ENCODE results near the gene ZCCHC7. TPM values are rescaled to one million over a fixed set of nuclear protein-coding genes. Genes with fewer than 3 reads are reported as not detected.

The ZCCHC7 gene
- total RNA-seq, 1 experiment from 2014 or later: 27.9 TPM

GRCh38 chr9:37377688-37378612, 257.6 kb downstream of the ZCCHC7 start:
- Histone ChIP-seq H3K36me3 (ENCODE audit: insufficient read depth, low read length, poor library complexity, severe bottlenecking) (no peaks in the 10 kb centered on the region), H3K4me3 (ENCODE audit: low read depth, low read length, poor library complexity, severe bottlenecking) (no peak overlapping the region), H3K27me3 (replicated peaks; ENCODE audit: insufficient read depth, low read depth, low read length, poor library complexity) (no peaks in the 10 kb centered on the region), H3K9me3 (ENCODE audit: low read depth, low read length, poor library complexity, severe bottlenecking) (no peaks in the 10 kb centered on the region), H3K4me1 (ENCODE audit: insufficient read depth, low read length, poor library complexity, severe bottlenecking) (peaks cover 2% of the 10 kb centered on the region), H3K27ac (ENCODE audit: low read depth, low read length, poor library complexity, severe bottlenecking) (no peak overlapping the region)
- intact Hi-C loops (cut with micrococcal nuclease; ENCODE audit: unreplicated experiment): no loop called here
- POLR2A ChIA-PET (ENCODE audit: low non-redundant PET): interaction anchor here (0.6 kb wide), 1 partner anchor 48 kb away, joined by 3 read pairs; no protein-coding TSS in a partner anchor
- no TSS peak for BruUV-seq (replicated peaks)
- CTCF ChIA-PET: no interaction called here
- TF ChIP-seq EZH2 (IDR thresholded peaks at IDR 0.05; ENCODE audit: borderline replicate concordance, low read depth, low read length, poor library complexity, severe bottlenecking): no peak
- DNase-seq (ENCODE audit: low spot score): no peak

GRCh38 chr9:37378613-37379004, 258.2 kb downstream of the ZCCHC7 start:
- H3K4me3 ChIP-seq (ENCODE audit: low read depth, low read length, poor library complexity, severe bottlenecking): no peak overlapping the region
- TF ChIP-seq CTCF (conservative IDR thresholded peaks at IDR 0.05; ENCODE audit: low read depth, low read length) (no peak), EZH2 (IDR thresholded peaks at IDR 0.05; ENCODE audit: borderline replicate concordance, low read depth, low read length, poor library complexity, severe bottlenecking) (no peak)
- POLR2A ChIA-PET (ENCODE audit: low non-redundant PET): no interaction called here
- no peaks in the 10 kb centered on the region for H3K27me3 ChIP-seq (replicated peaks; ENCODE audit: insufficient read depth, low read depth, low read length, poor library complexity)
- BruUV-seq (replicated peaks): no TSS peak
- CTCF ChIA-PET: no interaction called here
- H3K4me1 ChIP-seq (ENCODE audit: insufficient read depth, low read length, poor library complexity, severe bottlenecking): peaks cover 9% of the 10 kb centered on the region
- no peaks in the 10 kb centered on the region for H3K36me3 ChIP-seq (ENCODE audit: insufficient read depth, low read length, poor library complexity, severe bottlenecking)
- intact Hi-C loops (cut with micrococcal nuclease; ENCODE audit: unreplicated experiment): no loop called here
- no peak overlapping the region for H3K27ac ChIP-seq (ENCODE audit: low read depth, low read length, poor library complexity, severe bottlenecking)
- no peaks in the 10 kb centered on the region for H3K9me3 ChIP-seq (ENCODE audit: low read depth, low read length, poor library complexity, severe bottlenecking)
- no peak for DNase-seq (ENCODE audit: low spot score)

GRCh38 chr9:37379835-37380234, 259.5 kb downstream of the ZCCHC7 start:
- H3K27ac ChIP-seq (ENCODE audit: low read depth, low read length, poor library complexity, severe bottlenecking): no peak overlapping the region
- TF ChIP-seq EZH2 (IDR thresholded peaks at IDR 0.05; ENCODE audit: borderline replicate concordance, low read depth, low read length, poor library complexity, severe bottlenecking) (no peak), CTCF (conservative IDR thresholded peaks at IDR 0.05; ENCODE audit: low read depth, low read length) (no peak)
- ChIA-PET POLR2A (ENCODE audit: low non-redundant PET) (no interaction called here), CTCF (no interaction called here)
- peaks cover 21% of the 10 kb centered on the region for H3K4me1 ChIP-seq (ENCODE audit: insufficient read depth, low read length, poor library complexity, severe bottlenecking)
- H3K4me3 ChIP-seq (ENCODE audit: low read depth, low read length, poor library complexity, severe bottlenecking): no peak overlapping the region
- DNase-seq (ENCODE audit: low spot score): no peak
- no peaks in the 10 kb centered on the region for H3K27me3 ChIP-seq (replicated peaks; ENCODE audit: insufficient read depth, low read depth, low read length, poor library complexity)
- no peaks in the 10 kb centered on the region for H3K36me3 ChIP-seq (ENCODE audit: insufficient read depth, low read length, poor library complexity, severe bottlenecking)
- H3K9me3 ChIP-seq (ENCODE audit: low read depth, low read length, poor library complexity, severe bottlenecking): no peaks in the 10 kb centered on the region
- intact Hi-C loops (cut with micrococcal nuclease; ENCODE audit: unreplicated experiment): loop anchor here (5.0 to 10.0 kb wide), 3 partner anchors 233 to 505 kb away; no protein-coding TSS in a partner anchor
- no TSS peak for BruUV-seq (replicated peaks)

All from A673 (cell line).